Neural crest cell (in vitro differentiated cells): ENCODE data around the gene C7orf33. TPM values are rescaled to one million over a fixed set of nuclear protein-coding genes. Genes with fewer than 3 reads are reported as not detected.

ENCODE experiments used
- DNase-seq: peaks from one replicate; pipeline ENCODE4 v3.0.0; 2021; ENCODE audit warnings: low read depth, mixed read lengths, low spot score
- H3K27ac Mint-ChIP-seq: one replicate; pipeline ENCODE4 v1.8.0; 2021; ENCODE audit warnings: mild to moderate bottlenecking, mixed read lengths; ENCODE audit not compliant: unreplicated experiment
- H3K27me3 Mint-ChIP-seq: 2 replicates; pipeline ENCODE4 v1.8.0; 2021; ENCODE audit warnings: low read depth, mild to moderate bottlenecking, mixed read lengths
- H3K36me3 Mint-ChIP-seq: 2 replicates; pipeline ENCODE4 v1.8.0; 2021; ENCODE audit warnings: low read depth, mild to moderate bottlenecking, mixed read lengths
- H3K4me1 Mint-ChIP-seq: 2 replicates; pipeline ENCODE4 v1.8.0; 2021; ENCODE audit warnings: mixed read lengths
- H3K4me3 Mint-ChIP-seq: one replicate; pipeline ENCODE4 v1.8.0; 2021; ENCODE audit warnings: mild to moderate bottlenecking, mixed read lengths
- H3K9me3 Mint-ChIP-seq: 2 replicates; pipeline ENCODE4 v1.8.0; 2021; ENCODE audit warnings: mixed read lengths
- CTCF ChIP-seq: fragments of 200-600 bp; sonication (generic); conservative IDR thresholded peaks from 2 replicates; pipeline ENCODE4 v1.5.0; 2021; ENCODE audit warnings: antibody characterized with exemption, mild to moderate bottlenecking
- total RNA-seq: library from RNA; stranded (reverse); gene quantifications from 2 replicates; pipeline ENCODE4 v1.2.1, GENCODE V29; 2021

Gene C7orf33
- total RNA-seq, 1 donor from 2014 or later, result not detected

GRCh38 chr7:148622887-148623585, 32.5 kb downstream of the C7orf33 start:
- no peak overlapping the region for H3K4me3 Mint-ChIP-seq
- H3K27me3 Mint-ChIP-seq, result no peaks in the 10 kb centered on the region
- TF ChIP-seq CTCF, result no peak

GRCh38 chr7:148623586-148624282, 33.2 kb downstream of the C7orf33 start:
- no peak for DNase-seq
- Mint-ChIP-seq H3K9me3 (no peaks in the 10 kb centered on the region), H3K27ac (no peak overlapping the region), H3K4me3 (no peak overlapping the region), H3K27me3 (no peaks in the 10 kb centered on the region), H3K36me3 (no peaks in the 10 kb centered on the region), H3K4me1 (peaks cover 6% of the 10 kb centered on the region)
- TF ChIP-seq CTCF, result no peak

More at GRCh38 chr7:148622887-148623585, 32.5 kb downstream of the C7orf33 start:
- DNase-seq, result no peak
- Mint-ChIP-seq H3K27ac (no peak overlapping the region), H3K9me3 (peaks cover 5% of the 10 kb centered on the region), H3K36me3 (no peaks in the 10 kb centered on the region), H3K4me1 (peaks cover 6% of the 10 kb centered on the region)

GRCh38 chr7:148624735-148625134, 34.2 kb downstream of the C7orf33 start:
- DNase-seq, result no peak
- H3K27me3 Mint-ChIP-seq, result no peaks in the 10 kb centered on the region
- no peaks in the 10 kb centered on the region for H3K36me3 Mint-ChIP-seq
- peaks cover 6% of the 10 kb centered on the region for H3K4me1 Mint-ChIP-seq
- no peaks in the 10 kb centered on the region for H3K9me3 Mint-ChIP-seq
- no peak for TF ChIP-seq CTCF
- H3K27ac Mint-ChIP-seq, result no peak overlapping the region
- no peak overlapping the region for H3K4me3 Mint-ChIP-seq

GRCh38 chr7:148625342-148625741, 34.8 kb downstream of the C7orf33 start:
- no peaks in the 10 kb centered on the region for H3K36me3 Mint-ChIP-seq
- H3K9me3 Mint-ChIP-seq, result no peaks in the 10 kb centered on the region
- H3K4me1 Mint-ChIP-seq, result peaks cover 6% of the 10 kb centered on the region
- DNase-seq, result no peak
- H3K4me3 Mint-ChIP-seq, result no peak overlapping the region
- no peak overlapping the region for H3K27ac Mint-ChIP-seq
- no peak for TF ChIP-seq CTCF
- H3K27me3 Mint-ChIP-seq, result peaks cover 4% of the 10 kb centered on the region

- Mint-ChIP-seq H3K27me3 (peaks cover 11% of the 10 kb centered on the region), H3K36me3 (no peaks in the 10 kb centered on the region), H3K4me3 (no peak overlapping the region), H3K9me3 (no peaks in the 10 kb centered on the region), H3K27ac (no peak overlapping the region), H3K4me1 (no peaks in the 10 kb centered on the region)
- no peak for DNase-seq
- no peak for TF ChIP-seq CTCF
These were observed 36.3 kb downstream of the C7orf33 start for GRCh38 chr7:148626828-148627227.
